Nucleus accumbens (tissue), 56 donors: ENCODE data around the gene ANKRD6.

ENCODE experiments used
- DNase-seq, 56 donors: peaks; one replicate each; lab custom pipeline; 2025; lab: John Stamatoyannopoulos, UW

Gene ANKRD6

DNA sequence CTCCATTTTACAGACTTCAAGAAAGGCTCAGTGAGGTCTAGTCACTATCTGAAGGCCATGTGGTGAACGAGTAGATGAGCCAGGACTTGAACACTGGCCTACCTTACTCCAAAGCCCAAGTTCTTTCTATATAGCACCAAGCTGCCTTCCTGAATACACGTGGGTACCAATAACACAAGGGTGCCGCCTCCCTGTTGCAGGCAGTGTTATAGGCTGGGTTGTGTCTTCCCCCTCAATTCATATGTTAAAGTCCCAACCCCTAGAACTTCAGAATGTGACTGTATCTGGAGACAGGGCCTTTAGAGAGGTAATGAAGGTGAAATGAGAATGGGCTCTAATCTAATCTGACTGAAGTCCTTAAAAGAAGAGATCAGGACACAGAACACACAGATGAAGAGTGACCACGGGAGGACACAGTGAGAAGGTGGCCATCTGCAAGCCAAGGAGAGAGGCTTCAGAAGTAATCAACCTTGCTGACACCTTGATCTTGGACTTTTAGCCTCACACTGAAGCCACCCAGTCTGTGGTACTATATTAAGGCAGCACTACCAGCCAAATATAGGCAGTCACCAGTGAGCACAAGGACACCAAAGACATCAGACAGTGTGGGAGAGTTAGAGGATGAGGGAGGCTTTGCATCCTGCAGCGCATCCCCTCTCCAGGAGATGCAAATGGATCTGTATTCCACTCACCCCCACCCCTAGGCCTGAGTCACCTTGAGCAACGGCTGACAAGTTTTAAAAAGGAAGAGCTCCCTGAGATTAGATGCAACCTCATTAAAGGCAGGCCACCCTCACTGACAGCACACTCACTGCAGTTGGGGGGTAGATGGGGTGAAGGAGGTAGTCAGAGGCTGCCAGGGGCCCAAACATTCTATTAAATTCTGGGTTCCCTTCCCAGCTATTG is 246.5 kb downstream of the ANKRD6 start:
- DNase-seq = peak in 21 of 56 donors; percentile 5 to 62 (median 30)

- no peak for DNase-seq
These were observed 247.2 kb downstream of the ANKRD6 start for GRCh38 chr6:89680150-89680549.

- no peak for DNase-seq
These were observed 247.6 kb downstream of the ANKRD6 start for GRCh38 chr6:89680551-89680950.

DNA sequence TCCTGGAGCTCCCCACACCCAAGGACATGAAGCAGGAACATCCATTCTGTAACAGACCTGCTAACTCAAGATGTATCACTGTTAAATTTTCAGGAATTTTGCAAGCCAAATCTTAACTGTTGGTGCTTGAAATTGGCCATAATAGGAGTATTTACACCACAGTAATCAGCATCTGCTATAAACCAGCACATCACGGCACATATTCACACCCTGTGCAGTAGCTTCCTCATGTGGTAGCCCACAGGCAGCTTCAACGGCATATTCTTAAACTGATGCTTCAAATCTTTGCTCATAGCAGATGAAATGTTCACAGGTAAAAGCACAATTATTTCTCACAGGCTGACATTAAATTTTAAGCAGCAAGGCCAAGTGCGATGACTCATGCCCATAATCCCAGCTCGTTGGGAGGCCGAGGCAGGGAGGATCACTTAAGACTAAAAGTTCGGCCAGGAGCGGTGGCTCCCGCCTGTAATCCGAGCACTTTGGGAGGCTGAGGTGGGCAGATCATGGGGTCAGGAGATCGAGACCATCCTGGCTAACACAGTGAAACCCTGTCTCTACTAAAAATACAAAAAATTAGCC is 249.1 kb downstream of the ANKRD6 start:
- DNase-seq = peak in 3 of 56 donors; percentile 6 to 10 (median 9)

DNA sequence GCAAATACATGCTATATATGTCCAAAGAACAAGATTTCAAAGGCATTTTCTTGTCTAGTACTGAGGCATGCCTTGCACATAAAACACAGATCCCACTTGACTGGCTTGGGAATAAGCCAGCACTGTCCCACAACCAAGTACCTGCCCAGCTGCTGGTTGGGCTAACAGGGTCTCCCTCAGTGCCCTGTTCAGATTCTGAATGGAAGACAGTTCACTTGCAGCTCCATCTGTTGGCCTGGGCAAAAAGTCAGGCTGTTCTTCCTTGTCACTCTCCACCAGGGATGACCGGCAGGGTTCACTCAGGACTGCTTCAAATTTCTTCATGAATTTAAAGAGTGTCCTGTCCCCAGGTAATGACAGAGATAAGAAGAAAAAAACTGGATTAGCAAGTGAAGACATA is 250.0 kb downstream of the ANKRD6 start:
- no peak for DNase-seq
